Dermis microvascular lymphatic vessel endothelial cell (primary cell): Measurements from ENCODE around the gene NFIB. TPM values are rescaled to one million over a fixed set of nuclear protein-coding genes. Genes with fewer than 3 reads are reported as not detected.
A peak's percentile ranks its signal among the peaks of the same experiment; 100 is the strongest.

Experiments used
- DNase-seq, 2 donors: peaks; one replicate each; pipeline versions ENCODE4 v3.0.0 to v3.0.0-alpha.2; 2010; ENCODE audit warnings: low read depth in 2 of 2
- total RNA-seq: library from RNA; depleted of rRNA; stranded (reverse); fragments of >200 nt; gene quantifications from 2 replicates; pipeline ENCODE4 v1.2.1, GENCODE V29; 2014

The NFIB gene
- total RNA-seq, 1 donor from 2014 or later, result 116 TPM

DNA sequence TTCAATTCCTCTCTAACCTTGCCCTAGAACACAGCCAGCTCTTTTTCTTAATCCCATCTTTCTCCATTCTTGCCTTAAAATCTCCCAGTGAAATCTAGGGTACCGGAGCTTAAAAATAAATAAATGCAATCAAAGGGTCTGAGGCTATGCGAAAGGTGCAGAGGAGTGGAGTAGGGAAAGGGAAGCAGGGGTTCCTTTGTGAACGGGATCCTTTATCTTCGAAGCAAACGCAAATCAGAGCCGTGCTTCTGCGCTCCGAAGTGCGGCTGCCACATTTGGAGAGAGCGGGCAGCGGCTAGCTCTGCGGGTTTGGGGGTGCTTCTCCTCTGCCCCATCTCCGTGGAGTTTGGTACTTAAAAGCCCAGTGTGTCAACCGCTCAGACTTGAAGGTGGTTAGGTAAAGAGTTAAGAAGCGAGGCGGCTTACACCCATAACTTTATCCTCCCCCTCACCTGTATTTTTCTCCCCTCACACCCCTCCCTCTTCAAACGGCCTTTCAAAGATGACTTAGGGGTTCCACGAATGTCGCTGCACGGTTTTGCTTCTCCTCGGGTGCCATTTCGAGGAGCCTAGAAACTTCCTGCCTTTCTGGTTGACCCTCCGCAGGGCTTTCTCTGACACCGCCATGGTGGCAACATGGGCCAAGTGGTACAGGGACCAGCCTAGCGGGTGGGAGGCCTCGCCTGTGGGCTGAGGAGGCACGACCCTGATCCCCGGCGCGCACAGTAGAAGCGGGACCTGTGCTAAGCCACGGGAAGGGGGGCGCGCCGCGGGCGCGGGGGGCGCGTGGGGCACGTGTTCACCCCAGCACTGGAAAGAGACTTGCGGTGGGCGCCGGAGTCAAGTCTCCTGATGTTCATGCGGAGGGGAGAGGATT lies 31.7 kb upstream of the NFIB start:
- no peak for DNase-seq

DNA sequence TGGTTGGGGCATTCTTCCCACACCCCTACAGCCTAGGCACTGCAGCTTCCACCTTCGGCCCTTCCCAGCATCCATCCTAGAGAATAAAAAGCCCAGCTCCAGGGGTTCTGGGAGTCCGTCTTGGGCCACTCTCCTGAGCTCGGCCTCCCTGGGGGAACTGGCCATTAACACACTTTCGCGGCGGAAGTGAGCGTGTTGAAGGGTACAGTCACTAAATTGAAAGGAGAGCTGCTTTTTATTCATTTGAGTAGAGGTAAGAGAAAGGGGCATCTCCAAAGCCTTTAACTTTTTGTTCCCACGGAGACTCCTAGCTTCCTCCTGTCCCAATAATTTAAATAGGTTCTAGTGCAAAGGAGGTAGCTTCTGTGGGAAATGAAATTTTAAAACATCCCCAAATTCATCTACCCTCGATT lies 31.0 kb upstream of the NFIB start:
- DNase-seq, result no peak

DNA sequence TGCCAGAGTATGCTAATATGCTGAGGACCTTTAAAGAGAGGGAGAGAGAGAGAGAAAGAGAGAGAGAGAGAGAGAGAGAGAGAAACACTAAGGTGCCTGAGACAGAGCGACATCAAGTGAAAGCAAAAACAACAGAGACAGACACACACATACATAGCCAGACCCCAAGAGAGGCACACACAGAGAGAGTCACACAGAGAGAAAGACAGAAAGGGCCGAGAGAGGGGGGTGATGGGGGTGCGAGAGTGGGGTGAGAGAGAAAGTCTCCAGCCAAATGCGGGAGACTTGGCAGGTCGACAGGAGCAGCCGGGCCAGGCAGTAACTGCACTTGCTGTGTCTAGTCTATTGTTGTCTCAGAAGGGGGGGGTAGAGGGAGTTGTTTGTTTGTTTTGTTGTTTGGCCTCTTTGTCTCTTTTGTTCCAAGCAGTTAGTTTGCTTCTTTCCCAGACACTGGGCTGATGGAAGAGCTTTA lies 30.1 kb upstream of the NFIB start:
- DNase-seq, result peak in 1 of 2 donors; percentile 71

DNA sequence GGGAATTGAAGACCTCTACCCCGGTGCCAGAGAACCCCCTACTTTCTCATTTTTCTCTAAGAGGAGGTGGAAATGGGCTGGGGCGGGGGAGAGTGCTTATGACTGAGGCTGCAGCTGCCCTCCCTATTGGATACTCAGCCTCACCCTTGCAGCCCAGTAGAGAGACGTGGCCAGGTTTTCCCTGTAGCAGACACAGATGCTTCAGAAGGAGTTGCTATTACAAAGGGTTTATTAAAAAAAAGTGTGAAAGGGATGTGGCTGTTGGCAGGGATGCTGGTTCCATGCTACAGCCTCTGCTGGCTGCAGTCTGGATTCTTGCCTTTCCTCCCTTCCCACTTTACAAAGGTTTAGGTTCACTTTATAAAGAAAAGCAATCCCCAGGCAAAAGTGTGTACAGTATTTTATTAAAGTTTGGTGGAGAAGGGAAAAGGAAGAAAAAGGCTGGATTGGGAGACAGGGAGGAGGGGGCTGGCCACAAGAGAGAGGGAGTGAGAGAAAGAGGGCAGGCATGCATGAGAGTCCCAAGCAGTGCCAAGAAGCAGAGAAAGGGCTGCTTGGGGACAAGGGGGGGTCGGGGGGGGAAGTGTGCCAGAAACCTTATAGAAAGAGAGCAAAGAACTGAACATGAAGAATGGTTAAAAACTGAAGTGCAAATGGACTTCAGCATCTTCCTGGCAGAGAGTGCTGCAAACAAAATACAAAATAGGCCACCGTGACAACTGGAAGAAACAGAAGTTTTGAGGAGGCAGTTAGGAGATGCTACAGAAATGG lies 29.5 kb upstream of the NFIB start:
- peak in 1 of 2 donors; percentile 39 for DNase-seq

DNA sequence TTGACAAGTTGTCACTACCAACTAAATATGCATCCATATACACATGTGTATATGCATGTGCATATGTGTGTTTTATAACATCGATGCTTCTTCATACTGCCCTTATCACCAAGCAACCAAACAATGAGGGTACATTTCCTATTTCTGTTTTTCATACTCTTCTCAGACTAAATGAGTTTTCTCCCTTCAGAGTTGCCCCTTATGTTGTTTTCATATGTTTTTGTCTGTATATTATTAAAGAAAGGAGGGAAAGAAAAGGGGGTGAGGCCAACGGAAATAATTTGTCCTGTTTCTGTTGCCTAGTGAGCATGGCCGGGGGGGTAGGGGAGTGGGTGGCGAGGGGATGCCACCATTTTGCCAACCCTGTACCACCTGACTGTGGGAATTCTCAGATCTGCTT lies 28.8 kb upstream of the NFIB start:
- peak in 1 of 2 donors; percentile 62 for DNase-seq

DNA sequence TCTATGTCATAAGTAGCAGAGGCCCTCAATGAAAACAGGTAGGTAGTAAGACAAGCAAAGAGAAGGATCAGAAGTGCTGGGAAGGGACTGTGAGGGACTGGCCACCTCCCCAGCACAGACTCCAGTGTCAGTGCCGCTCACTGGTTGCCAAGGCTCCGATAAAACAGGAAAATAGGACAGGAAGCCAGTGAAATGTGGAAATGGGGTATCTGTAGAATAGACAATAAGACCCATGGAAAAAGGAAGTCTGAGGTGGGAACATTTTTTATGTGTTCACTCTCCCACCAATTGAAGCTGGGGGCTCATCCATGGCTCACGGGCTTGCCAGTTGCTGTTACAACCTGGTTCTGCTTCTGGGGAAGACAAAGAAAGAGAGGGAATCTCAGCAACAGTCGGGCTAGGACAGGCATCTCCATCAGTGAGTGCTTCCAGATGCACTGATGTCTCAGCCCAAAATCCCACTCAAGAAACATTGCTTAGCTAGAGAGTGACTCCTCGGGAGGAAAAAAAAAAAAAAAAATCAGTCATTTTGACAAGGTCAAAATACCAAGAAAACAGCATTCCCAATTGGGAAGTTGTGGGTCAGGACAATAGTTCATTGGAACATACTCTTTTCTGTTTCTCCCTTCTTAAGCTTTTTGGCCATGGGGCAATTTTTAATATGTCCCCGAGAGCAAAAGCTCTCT lies 27.6 kb upstream of the NFIB start:
- DNase-seq, result peak; percentile 93 to 98

DNA sequence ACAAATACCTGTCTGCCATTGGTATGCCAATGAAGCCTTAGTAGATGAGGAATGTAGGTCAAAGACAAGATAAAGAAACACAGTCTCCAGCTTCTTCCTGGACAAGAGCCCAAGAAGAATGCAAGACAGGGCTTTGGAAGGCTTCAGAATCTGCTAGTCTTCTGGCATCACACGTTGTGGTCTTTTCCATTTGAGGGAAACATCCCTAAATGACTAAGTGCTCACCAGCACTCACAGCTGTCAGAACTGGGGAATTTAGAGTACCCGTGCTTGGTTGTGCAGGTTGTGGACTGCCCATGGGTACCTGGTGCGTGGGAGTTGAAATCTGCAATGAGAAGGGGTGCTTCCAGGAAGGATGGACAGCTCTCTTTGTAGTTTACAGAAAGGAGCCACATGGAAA lies 27.1 kb upstream of the NFIB start:
- no peak for DNase-seq

DNA sequence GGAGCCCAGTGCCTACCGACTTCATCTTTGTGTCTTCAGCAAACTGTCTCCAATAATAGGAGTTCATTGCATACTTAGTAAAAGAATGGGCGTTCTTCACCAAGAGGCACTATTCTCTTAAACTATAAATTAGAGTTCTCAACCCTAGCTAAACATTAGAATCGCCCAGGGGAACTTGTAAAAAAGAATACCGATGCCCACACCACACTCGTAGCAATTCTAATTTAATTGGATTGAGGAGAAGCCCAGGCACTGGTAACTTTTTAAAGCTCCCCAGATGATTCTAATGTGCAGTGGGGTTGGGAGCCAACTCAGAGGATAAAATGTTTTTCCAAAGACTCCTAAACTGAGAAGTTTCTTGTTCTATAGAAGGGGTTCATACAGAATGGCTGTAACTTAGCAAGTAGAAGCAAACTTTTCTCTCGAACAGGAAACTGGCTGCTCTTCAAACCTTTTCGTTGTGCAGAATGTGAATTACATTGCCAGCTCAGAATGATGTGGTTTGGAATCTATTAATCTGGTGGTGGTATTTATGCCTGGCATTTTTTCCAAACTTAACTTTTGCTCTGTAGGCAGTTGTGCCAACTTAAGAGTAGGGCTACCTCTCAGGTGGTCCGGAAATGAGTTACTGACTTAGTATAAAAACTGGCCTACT lies 26.4 kb upstream of the NFIB start:
- no peak for DNase-seq

DNA sequence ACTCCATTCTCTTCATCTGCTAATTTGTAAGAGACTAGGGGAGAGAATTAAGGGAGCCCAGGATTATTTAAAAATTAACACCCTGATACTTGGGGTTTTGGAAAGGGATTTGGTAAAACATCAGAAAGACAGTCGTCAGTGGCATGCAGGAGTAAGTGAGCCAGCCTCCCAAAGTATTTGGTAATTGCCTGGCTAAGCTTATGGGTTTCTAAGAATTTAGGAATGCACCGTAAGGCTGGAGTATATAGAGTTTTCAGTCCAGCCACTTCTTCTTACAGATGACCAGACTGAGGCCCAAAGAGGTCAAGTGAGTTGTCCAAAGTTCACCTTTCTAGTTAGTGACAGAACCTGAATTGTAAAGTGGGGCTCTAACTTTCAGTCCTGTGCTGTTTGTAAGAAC lies 25.8 kb upstream of the NFIB start:
- no peak for DNase-seq

DNA sequence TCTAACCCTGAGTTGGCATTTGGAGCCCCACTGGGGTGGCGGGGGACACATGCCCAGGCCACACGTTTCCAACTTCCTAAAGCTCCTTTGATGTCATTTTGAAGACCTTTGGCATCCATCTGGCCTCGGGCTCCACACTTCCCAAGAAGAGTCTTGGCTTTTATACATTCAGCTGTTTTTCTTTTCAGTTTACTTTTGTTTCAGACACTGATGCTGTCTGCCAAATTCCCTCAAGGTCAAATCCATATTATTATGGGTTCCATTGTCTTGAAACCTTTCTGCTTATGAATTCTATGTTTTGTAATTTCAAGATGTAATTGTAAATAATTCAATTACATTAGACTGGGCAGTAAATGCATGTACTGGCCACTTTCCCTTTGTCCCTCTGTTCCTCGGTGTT lies 23.7 kb upstream of the NFIB start:
- DNase-seq, result no peak

DNA sequence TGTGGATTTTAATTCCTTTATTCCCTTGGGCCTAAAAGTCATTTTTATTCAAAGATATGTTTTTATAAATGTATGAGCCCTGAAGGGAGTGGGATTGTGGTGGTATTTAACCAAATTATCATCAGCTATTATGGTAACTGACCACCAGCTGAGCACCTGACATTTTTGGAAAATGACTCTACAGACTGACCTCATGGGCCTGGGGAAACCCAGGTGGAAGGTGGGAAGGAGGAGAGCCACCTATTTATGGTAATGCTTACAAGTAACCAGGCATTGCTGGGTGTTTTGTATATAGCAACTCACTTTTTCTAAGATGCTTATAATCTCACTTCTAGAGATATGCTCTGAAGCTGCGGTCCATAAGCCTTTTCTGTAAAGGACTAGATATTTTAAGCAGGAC lies 22.3 kb upstream of the NFIB start:
- no peak for DNase-seq

DNA sequence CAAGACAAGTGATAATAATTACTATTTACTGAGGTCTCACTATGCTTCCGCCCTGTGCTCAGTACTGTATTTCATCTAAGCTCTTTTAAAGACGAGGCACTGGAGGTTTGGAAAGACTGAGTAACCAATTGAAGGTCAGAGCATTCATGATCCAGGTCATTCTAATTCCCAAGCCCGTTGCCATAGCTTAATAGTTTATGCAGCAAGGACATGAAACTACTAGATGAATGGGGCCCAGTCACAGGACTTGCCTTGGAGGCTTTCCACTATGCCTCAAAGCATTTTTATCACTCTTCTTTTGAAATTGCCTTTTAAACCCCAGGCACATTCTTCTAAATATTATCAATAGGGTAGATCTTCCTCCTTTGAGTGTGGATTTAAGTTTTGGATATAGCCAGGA lies 17.2 kb upstream of the NFIB start:
- no peak for DNase-seq

DNA sequence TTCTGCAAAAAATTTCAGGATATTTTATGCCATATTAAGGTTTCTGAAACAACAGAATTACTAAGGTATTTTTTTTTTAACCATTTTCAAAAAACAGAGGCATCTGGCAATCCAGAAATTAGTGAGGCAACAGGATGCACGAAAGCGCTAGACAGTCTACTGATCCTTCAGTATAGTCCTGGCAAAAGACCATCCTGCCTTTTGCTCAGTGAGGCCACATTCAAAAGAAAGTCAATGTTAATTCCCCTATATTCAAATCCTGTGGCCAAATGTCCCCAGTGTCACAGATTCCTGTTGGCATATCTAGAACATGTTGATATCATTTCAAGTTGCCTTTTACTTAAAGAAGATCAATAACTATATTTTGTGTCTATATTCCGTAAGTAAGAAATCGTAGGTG lies 13.1 kb upstream of the NFIB start:
- no peak for DNase-seq

DNA sequence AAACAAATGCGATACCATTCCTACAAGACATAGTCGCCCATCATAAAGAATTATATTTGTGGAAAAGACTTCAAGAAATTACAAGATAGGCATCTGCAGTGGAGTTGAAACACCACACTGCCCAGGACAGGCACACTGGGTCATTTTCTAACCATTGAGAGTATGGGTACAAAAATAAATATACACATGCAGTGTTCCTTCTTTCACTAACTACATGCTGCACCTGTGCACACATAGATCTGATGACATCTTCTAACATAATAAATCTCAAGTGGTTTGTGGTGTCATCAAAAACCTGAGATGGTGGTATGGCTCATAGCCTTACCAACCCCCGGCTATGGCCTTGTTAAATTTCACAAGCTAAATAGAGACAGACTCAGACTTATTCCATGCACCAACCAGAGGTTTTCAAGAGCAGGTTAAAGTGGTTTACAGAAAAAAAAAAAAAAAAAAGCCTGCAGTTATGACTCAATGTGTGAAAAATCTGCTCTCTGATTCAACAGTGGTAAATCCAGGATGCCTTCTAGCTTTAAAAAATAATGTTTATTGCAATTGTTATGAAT lies 12.4 kb upstream of the NFIB start:
- DNase-seq, result peak in 1 of 2 donors; percentile 59

DNA sequence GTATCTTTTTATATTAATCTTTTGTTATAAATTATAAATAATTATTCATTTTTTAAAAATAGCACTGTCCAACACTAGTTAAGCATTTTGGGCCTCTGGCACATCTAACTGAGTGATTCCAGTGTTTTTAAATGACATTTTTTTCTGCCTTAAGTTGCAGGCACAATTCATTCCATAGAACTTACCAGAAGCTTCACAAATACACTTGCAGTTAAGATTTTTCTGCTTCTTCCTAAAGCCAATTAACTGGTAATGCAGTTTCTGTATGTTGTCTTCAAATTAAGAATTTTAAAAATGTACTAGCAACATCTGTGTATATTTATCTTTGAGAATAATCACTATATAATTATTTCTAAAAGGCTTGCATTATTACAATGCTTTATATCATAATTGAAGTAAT lies 11.2 kb upstream of the NFIB start:
- DNase-seq, result no peak

DNA sequence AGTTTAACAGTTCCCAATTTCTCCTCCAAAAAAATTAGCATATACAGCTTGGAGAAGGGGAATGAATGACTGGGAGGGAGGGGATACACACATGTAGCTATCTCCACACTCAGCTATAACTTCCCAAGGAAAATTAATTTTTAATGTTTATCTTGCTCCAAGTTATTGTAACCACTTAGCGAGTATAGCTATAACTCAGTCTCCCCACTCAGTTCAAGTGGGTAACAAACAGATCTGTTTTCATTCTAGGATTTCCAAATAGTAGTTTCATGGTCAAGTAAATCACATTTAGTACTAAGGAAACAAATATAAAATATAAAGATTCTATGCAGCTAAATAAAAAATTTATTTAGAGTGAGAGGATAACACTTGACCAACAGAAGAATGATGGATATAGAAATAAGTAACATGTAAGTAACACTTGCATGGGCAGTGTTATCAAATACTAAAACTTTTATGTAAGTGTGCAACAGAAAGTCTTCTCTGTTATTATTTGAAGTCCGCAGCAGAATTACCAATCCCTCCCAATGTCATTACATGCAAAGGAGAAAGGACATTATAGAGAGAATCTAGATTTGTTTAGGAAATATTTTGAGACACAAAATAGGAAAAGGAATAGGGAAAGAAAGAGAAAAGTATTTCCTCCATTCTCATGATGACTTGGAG lies 10.2 kb upstream of the NFIB start:
- no peak for DNase-seq

DNA sequence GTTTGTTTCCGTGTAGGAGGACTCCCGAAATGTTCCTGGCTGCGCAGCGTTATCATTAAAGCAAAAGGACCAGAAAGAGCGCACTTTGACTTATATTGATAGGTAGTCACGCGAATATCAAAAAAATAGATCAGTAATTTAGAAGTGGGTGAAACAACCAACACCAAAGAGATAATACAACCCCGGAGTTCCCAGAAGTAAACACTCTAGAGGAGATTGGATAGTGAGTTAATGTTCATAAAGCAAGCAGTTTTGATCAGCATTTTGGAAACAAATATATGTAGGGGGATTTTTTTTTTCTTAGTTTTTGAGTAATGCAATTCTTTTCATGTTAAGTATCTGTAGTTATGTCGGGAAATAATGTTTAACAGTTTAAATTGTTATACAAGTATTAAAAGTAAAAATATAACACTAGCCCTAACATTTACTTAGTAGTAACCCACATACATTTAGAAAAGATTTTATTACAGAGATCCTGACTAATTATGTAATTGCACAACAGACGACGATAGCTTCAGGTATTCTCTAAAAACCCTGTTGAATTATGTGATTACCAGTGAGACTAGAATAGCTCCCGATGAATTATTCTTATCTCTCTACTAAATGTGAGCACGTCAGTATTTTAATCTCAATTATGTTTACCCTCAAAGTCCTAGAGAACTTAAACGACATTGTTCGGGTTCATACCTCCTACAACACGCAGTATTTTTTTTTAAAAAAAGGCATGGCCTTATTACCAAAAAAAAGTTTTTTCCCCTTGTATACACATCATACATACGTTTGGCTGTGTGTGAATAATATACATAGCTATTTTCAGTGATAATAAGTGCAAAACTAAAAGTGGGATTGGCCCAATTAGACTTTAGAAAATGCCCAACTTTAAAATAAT lies 9.4 kb upstream of the NFIB start:
- no peak for DNase-seq

DNA sequence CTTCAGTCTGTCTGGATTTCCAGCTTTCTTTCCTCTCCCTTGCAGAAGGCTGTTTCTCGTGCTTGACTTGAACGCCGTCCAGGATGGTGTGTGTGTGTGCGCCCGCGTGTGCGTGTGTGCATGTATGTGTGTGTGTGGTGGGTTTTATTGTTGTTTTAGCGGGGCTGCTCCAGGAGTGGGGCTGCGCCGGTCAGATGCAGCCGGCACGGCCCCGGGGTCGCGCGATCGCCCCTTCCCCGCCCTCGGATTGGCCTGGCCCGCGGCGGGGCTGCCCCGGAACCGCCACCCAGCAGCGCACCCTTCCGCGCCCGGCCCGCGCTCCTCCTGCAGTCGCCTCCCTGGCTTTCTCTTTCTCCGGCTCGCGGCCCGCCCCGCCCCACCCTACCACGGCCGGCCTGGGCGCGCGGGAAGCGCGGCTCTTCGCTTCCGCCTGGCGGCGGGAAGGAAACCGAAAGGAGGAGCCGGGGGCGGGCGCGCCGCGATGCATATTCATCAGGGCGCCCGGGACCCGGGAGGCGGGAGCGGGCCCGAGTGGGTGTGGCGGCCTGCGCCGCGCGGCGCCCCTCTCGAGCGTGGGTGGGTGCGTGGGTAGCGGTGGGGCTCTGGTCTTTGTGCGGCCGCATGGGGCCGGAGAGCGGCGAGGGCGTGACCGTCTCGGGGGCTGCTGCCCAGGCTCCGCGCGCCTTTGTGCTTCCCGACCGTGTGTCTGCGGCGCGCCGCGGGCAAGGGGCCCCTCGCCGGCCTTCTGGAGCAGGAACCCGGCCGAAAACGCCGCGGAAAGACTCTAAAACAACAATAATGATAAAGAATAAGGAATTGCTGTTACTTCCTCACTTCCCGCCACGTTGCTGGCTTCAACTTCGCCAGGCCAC lies 8.5 kb upstream of the NFIB start:
- peak; percentile 84 to 95 for DNase-seq
